Fibroblast of pulmonary artery (primary cell): Measurements from ENCODE around the gene L3MBTL3.
"Not testable (repeated sequence)": the region's sequence is repeated elsewhere in the genome, so short reads cannot be mapped to it uniquely, and the experiment has no call there.

Experiments used
- DNase-seq: peaks from one replicate; pipeline ENCODE4 v3.0.0-alpha.2; 2010; ENCODE audit warnings: low read depth
- H3K4me3 ChIP-seq: replicated peaks from 2 replicates; pipeline ENCODE4 v1.5.1; 2011; ENCODE audit warnings: low read depth, mild to moderate bottlenecking, control low read depth, low read length, moderate library complexity
- CTCF ChIP-seq: IDR thresholded peaks from 2 replicates; pipeline ENCODE4 v1.5.1; 2011; ENCODE audit warnings: mild to moderate bottlenecking, control low read depth, low read length, inconsistent platforms; ENCODE audit errors: missing control alignments

L3MBTL3 gene

GRCh38 chr6:130099119-130099518, 80.7 kb downstream of the L3MBTL3 start:
- H3K4me3 ChIP-seq: no peak overlapping the region
- no peak for TF ChIP-seq CTCF
- DNase-seq: no peak

- TF ChIP-seq CTCF: no peak
- H3K4me3 ChIP-seq: no peak overlapping the region
- DNase-seq: no peak
These were observed 87.8 kb downstream of the L3MBTL3 start for GRCh38 chr6:130105996-130106704.

GRCh38 chr6:130107710-130108109, 89.3 kb downstream of the L3MBTL3 start:
- TF ChIP-seq CTCF: no peak
- no peak overlapping the region for H3K4me3 ChIP-seq
- peak; percentile 8 for DNase-seq

GRCh38 chr6:130111031-130111430, 92.7 kb downstream of the L3MBTL3 start:
- TF ChIP-seq CTCF: no peak
- H3K4me3 ChIP-seq: no peak overlapping the region
- DNase-seq: peak; percentile 8

- no peak for DNase-seq
- TF ChIP-seq CTCF: no peak
- no peak overlapping the region for H3K4me3 ChIP-seq
These were observed 94.9 kb downstream of the L3MBTL3 start for GRCh38 chr6:130113201-130113710.

GRCh38 chr6:130115036-130115435, 96.7 kb downstream of the L3MBTL3 start:
- no peak for TF ChIP-seq CTCF
- no peak for DNase-seq
- H3K4me3 ChIP-seq: no peak overlapping the region

- H3K4me3 ChIP-seq: no peak overlapping the region
- no peak for TF ChIP-seq CTCF
- no peak for DNase-seq
These were observed 97.9 kb downstream of the L3MBTL3 start for GRCh38 chr6:130116273-130116672.

- H3K4me3 ChIP-seq, DNase-seq: not testable (repeated sequence)
These were observed 98.9 kb downstream of the L3MBTL3 start for GRCh38 chr6:130117187-130117701.
